ENCODE measurements around the gene CARD10. TPM values are rescaled to one million over a fixed set of nuclear protein-coding genes. Genes with fewer than 3 reads are reported as not detected.
A peak's percentile ranks its signal among the peaks of the same experiment; 100 is the strongest.

CARD10 gene
- polyA plus RNA-seq, 1 of the 3 experiments (the other 2 are of a cell fraction): 14.5 TPM

DNA sequence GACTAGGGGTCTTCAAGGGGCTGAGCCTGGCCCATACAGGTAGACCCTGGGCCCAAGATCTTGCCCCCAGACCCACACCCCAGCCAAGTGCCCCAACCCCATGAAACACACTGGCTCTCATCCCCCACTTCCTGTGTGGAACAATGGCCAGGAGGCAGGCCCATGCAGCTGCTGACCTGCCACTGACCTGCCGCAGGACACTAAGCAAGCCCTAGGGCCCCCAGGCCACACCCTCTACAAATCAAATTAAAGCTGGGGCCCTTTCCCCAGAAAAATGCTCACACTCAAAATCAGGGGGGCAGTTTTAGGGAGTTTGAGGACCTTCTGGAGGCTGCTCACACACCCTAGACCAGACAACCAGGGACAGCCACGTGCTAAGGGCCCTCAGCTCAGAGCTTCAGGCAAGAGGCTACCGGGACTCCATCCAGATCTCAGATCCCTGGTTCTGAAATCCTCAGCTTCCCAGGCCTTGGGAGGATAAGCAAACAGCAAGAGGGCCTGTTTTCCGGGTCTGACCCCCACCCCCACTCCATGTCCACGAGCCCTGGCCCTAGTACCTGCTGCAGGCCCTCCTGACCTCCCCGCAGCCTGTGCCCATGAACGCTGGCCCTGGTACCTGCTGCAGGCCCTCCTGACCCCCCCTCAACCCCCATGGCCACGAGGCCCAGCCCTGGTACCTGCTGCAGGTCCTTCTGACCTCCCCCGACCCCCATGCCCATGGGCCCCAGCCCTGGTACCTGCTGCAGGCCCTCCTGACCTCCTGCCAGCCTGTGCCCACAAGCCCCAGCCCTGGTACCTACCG, 10.0 kb downstream of the CARD10 start:
- ChIA-PET POLR2A (no interaction called here), CTCF (interaction anchor here (0.8 to 4.0 kb wide), 11 partner anchors 9 to 193 kb away, joined by 3 to 19 read pairs (median 4); partner anchors contain the start of genes CARD10 and CDC42EP1)
- Histone ChIP-seq H2AFZ (ENCODE audit: low read depth) (no peak overlapping the region), H3K9me2 (no peaks in the 10 kb centered on the region), H3K9me3 (no peaks in the 10 kb centered on the region), H3K9ac (no peak overlapping the region), H3K79me2 (ENCODE audit: insufficient read depth) (peaks cover 5% of the 10 kb centered on the region; the same call in 1 of the 2 replicates), H3K27ac (ENCODE audit: low read depth in 2 of 2, low read length in 1 of 2) (peak overlapping the region in 1 of 2 experiments; percentile 62; a peak in 2 of 4 replicates), H3K4me3 (ENCODE audit: low read depth in 2 of 2, low read length in 1 of 2) (no peak overlapping the region), H3K36me3 (replicated peaks in 1 of 2; ENCODE audit: control insufficient read depth in 1 of 2, insufficient read depth in 2 of 2, low read length in 1 of 2) (peaks cover 0 to 3% of the 10 kb centered on the region in 2 experiments), H3K27me3 (ENCODE audit: insufficient read depth) (no peaks in the 10 kb centered on the region), H3K4me1 (ENCODE audit: control insufficient read depth in 1 of 2, insufficient read depth in 2 of 2, low read depth in 1 of 2, low read length in 1 of 2) (peaks cover 0 to 20% of the 10 kb centered on the region in 2 experiments; a peak in 1 of 4 replicates), H3K4me2 (no peak overlapping the region), H4K20me1 (ENCODE audit: insufficient read depth) (no peaks in the 10 kb centered on the region), H3F3A (replicated peaks; ENCODE audit: insufficient read depth) (peaks cover 5% of the 10 kb centered on the region)
- WGBS (ENCODE audit: low lambda C conversion rate): 85% methylated on average over 6 of the region's 10 CpGs
- peak; percentile 70 for DNase-seq
- TF ChIP-seq, protein P1, sequence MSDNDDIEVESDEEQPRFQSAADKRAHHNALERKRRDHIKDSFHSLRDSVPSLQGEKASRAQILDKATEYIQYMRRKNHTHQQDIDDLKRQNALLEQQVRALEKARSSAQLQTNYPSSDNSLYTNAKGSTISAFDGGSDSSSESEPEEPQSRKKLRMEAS (IDR thresholded peaks at IDR 0.05; ENCODE audit: low read depth): no peak
- TF ChIP-seq EZH2phosphoT487 (IDR thresholded peaks at IDR 0.05; ENCODE audit: borderline replicate concordance, low read depth) (no peak), RXRA (IDR thresholded peaks at IDR 0.05; ENCODE audit: borderline replicate concordance, low read depth) (no peak), TAF1 (IDR thresholded peaks at IDR 0.05; ENCODE audit: borderline replicate concordance, low read depth, low read length) (no peak), POLR2AphosphoS5 (IDR thresholded peaks at IDR 0.05; ENCODE audit: low read depth, low read length) (no peak), FOSL2 (IDR thresholded peaks at IDR 0.05; ENCODE audit: borderline replicate concordance, low read depth) (no peak), RAD21 (IDR thresholded peaks at IDR 0.05; ENCODE audit: low read length) (no peak), NFIC (IDR thresholded peaks at IDR 0.05; ENCODE audit: borderline replicate concordance) (no peak), JUND (IDR thresholded peaks at IDR 0.05) (no peak), FOXJ3 (CRISPR knock-in tag; IDR thresholded peaks at IDR 0.05) (no peak), SIN3A (IDR thresholded peaks at IDR 0.05; ENCODE audit: borderline replicate concordance, low read depth, low read length) (no peak), GABPA (IDR thresholded peaks at IDR 0.05; ENCODE audit: low read depth) (no peak), SMC3 (IDR thresholded peaks at IDR 0.05; ENCODE audit: low read depth, low read length) (no peak)
- TF ChIP-seq, protein P2, sequence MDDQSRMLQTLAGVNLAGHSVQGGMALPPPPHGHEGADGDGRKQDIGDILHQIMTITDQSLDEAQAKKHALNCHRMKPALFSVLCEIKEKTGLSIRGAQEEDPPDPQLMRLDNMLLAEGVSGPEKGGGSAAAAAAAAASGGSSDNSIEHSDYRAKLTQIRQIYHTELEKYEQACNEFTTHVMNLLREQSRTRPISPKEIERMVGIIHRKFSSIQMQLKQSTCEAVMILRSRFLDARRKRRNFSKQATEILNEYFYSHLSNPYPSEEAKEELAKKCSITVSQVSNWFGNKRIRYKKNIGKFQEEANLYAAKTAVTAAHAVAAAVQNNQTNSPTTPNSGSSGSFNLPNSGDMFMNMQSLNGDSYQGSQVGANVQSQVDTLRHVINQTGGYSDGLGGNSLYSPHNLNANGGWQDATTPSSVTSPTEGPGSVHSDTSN (IDR thresholded peaks at IDR 0.05): no peak
- TF ChIP-seq, protein P3, sequence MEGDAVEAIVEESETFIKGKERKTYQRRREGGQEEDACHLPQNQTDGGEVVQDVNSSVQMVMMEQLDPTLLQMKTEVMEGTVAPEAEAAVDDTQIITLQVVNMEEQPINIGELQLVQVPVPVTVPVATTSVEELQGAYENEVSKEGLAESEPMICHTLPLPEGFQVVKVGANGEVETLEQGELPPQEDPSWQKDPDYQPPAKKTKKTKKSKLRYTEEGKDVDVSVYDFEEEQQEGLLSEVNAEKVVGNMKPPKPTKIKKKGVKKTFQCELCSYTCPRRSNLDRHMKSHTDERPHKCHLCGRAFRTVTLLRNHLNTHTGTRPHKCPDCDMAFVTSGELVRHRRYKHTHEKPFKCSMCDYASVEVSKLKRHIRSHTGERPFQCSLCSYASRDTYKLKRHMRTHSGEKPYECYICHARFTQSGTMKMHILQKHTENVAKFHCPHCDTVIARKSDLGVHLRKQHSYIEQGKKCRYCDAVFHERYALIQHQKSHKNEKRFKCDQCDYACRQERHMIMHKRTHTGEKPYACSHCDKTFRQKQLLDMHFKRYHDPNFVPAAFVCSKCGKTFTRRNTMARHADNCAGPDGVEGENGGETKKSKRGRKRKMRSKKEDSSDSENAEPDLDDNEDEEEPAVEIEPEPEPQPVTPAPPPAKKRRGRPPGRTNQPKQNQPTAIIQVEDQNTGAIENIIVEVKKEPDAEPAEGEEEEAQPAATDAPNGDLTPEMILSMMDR (IDR thresholded peaks at IDR 0.05): no peak
- TF ChIP-seq, protein P4, sequence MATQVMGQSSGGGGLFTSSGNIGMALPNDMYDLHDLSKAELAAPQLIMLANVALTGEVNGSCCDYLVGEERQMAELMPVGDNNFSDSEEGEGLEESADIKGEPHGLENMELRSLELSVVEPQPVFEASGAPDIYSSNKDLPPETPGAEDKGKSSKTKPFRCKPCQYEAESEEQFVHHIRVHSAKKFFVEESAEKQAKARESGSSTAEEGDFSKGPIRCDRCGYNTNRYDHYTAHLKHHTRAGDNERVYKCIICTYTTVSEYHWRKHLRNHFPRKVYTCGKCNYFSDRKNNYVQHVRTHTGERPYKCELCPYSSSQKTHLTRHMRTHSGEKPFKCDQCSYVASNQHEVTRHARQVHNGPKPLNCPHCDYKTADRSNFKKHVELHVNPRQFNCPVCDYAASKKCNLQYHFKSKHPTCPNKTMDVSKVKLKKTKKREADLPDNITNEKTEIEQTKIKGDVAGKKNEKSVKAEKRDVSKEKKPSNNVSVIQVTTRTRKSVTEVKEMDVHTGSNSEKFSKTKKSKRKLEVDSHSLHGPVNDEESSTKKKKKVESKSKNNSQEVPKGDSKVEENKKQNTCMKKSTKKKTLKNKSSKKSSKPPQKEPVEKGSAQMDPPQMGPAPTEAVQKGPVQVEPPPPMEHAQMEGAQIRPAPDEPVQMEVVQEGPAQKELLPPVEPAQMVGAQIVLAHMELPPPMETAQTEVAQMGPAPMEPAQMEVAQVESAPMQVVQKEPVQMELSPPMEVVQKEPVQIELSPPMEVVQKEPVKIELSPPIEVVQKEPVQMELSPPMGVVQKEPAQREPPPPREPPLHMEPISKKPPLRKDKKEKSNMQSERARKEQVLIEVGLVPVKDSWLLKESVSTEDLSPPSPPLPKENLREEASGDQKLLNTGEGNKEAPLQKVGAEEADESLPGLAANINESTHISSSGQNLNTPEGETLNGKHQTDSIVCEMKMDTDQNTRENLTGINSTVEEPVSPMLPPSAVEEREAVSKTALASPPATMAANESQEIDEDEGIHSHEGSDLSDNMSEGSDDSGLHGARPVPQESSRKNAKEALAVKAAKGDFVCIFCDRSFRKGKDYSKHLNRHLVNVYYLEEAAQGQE (IDR thresholded peaks at IDR 0.05; ENCODE audit: low read depth, low read length): no peak
- TF ChIP-seq, protein P5, sequence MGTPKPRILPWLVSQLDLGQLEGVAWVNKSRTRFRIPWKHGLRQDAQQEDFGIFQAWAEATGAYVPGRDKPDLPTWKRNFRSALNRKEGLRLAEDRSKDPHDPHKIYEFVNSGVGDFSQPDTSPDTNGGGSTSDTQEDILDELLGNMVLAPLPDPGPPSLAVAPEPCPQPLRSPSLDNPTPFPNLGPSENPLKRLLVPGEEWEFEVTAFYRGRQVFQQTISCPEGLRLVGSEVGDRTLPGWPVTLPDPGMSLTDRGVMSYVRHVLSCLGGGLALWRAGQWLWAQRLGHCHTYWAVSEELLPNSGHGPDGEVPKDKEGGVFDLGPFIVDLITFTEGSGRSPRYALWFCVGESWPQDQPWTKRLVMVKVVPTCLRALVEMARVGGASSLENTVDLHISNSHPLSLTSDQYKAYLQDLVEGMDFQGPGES (IDR thresholded peaks at IDR 0.05; ENCODE audit: low read depth, low read length): no peak
- TF ChIP-seq, protein P6, sequence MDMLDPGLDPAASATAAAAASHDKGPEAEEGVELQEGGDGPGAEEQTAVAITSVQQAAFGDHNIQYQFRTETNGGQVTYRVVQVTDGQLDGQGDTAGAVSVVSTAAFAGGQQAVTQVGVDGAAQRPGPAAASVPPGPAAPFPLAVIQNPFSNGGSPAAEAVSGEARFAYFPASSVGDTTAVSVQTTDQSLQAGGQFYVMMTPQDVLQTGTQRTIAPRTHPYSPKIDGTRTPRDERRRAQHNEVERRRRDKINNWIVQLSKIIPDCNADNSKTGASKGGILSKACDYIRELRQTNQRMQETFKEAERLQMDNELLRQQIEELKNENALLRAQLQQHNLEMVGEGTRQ (IDR thresholded peaks at IDR 0.05; ENCODE audit: borderline replicate concordance, low read depth, low read length): no peak

All from SK-N-SH (cell line).